Calu3 (cell line): ENCODE measurements around the gene PHLDA3. TPM values are rescaled to one million over a fixed set of nuclear protein-coding genes. Genes with fewer than 3 reads are reported as not detected.

Source experiments
- BruUV-seq: library from RNA; stranded (reverse); fragments of 400-500 nt; replicated peaks from 2 replicates; lab custom pipeline; 2021; lab: Mats Ljungman, UMichigan
- CTCF ChIA-PET: fragments of 300-600 bp; sonication (Branson Sonifier 250); formaldehyde crosslinking; loops from one replicate; lab custom pipeline; 2022; ENCODE audit warnings: antibody characterized with exemption; lab: Charles Lee
- DNase-seq: peaks from one replicate; pipeline ENCODE4 v3.0.0; 2022
- H3K27ac Mint-ChIP-seq: one replicate; pipeline ENCODE4 v1.8.0; 2022; ENCODE audit warnings: mixed read lengths; ENCODE audit not compliant: unreplicated experiment
- H3K27me3 Mint-ChIP-seq: one replicate; pipeline ENCODE4 v1.8.0; 2022; ENCODE audit warnings: mixed read lengths; ENCODE audit not compliant: unreplicated experiment
- H3K36me3 Mint-ChIP-seq: one replicate; pipeline ENCODE4 v1.8.0; 2022; ENCODE audit warnings: mild to moderate bottlenecking, moderate library complexity, mixed read lengths; ENCODE audit not compliant: insufficient read depth, unreplicated experiment
- H3K4me1 Mint-ChIP-seq: one replicate; pipeline ENCODE4 v1.8.0; 2022; ENCODE audit warnings: mild to moderate bottlenecking, low read depth, mixed read lengths; ENCODE audit not compliant: unreplicated experiment
- H3K4me3 Mint-ChIP-seq: one replicate; pipeline ENCODE4 v1.8.0; 2022; ENCODE audit warnings: mild to moderate bottlenecking, low read depth, moderate library complexity, mixed read lengths; ENCODE audit not compliant: unreplicated experiment
- H3K9me3 Mint-ChIP-seq: one replicate; pipeline ENCODE4 v1.8.0; 2022; ENCODE audit warnings: low read depth, mixed read lengths; ENCODE audit not compliant: unreplicated experiment
- intact Hi-C: fragments of 100-400 bp; cut with micrococcal nuclease; formaldehyde crosslinking; loops from one replicate; pipeline ENCODE4 v1.10.0; 2022; ENCODE audit not compliant: unreplicated experiment
- total RNA-seq: library from RNA; stranded (reverse); gene quantifications from 2 replicates; pipeline ENCODE4 v1.2.3, GENCODE V29; 2022
- TF ChIP-seq, protein P1 (sequence below): fragments of 200-600 bp; IDR thresholded peaks from one replicate; pipeline ENCODE4 v1.8.0; 2022; ENCODE audit warnings: antibody characterized with exemption; ENCODE audit not compliant: unreplicated experiment

Gene PHLDA3
- total RNA-seq, 1 experiment from 2014 or later, result 31.1 TPM

- H3K36me3 Mint-ChIP-seq, result no peaks in the 10 kb centered on the region
- CTCF ChIA-PET, result interaction anchor here (0.6 to 0.7 kb wide), 5 partner anchors 13 to 386 kb away, joined by 4 to 6 read pairs (median 5); no protein-coding TSS in a partner anchor
- no peak overlapping the region for H3K27ac Mint-ChIP-seq
- H3K4me1 Mint-ChIP-seq, result no peaks in the 10 kb centered on the region
- H3K4me3 Mint-ChIP-seq, result no peak overlapping the region
- no peak for DNase-seq
- H3K27me3 Mint-ChIP-seq, result peaks cover 48% of the 10 kb centered on the region
- intact Hi-C loops, result no loop called here
- TF ChIP-seq, protein P1, sequence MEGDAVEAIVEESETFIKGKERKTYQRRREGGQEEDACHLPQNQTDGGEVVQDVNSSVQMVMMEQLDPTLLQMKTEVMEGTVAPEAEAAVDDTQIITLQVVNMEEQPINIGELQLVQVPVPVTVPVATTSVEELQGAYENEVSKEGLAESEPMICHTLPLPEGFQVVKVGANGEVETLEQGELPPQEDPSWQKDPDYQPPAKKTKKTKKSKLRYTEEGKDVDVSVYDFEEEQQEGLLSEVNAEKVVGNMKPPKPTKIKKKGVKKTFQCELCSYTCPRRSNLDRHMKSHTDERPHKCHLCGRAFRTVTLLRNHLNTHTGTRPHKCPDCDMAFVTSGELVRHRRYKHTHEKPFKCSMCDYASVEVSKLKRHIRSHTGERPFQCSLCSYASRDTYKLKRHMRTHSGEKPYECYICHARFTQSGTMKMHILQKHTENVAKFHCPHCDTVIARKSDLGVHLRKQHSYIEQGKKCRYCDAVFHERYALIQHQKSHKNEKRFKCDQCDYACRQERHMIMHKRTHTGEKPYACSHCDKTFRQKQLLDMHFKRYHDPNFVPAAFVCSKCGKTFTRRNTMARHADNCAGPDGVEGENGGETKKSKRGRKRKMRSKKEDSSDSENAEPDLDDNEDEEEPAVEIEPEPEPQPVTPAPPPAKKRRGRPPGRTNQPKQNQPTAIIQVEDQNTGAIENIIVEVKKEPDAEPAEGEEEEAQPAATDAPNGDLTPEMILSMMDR, result no peak
- no peaks in the 10 kb centered on the region for H3K9me3 Mint-ChIP-seq
- no TSS peak for BruUV-seq
Observed at GRCh38 chr1:201418461-201418860, 50.5 kb downstream of the PHLDA3 start.

Other genes with a start within 250 kb of the PHLDA3 start
- gene PKP1, start 185.7 kb downstream of the PHLDA3 start, total RNA-seq, result 0.09 and 0.17 TPM in 2 replicates
- 1.4 and 2.2 TPM in 2 replicates for gene TNNT2, start 91.5 kb downstream of the PHLDA3 start, total RNA-seq
- gene LAD1, start 69.9 kb downstream of the PHLDA3 start, total RNA-seq, result 209 and 244 TPM in 2 replicates
- not detected in 2 replicates for gene TNNI1, start 47.5 kb downstream of the PHLDA3 start, total RNA-seq
- gene CSRP1, start 37.9 kb upstream of the PHLDA3 start, total RNA-seq, result 69.9 and 73.5 TPM in 2 replicates
- gene NAV1, start 69.9 kb upstream of the PHLDA3 start, total RNA-seq, result 13.1 and 24.8 TPM in 2 replicates